NCI-H345 (cell line): ENCODE data around the gene SMIM5.
"Not testable (repeated sequence)": the region's sequence is repeated elsewhere in the genome, so short reads cannot be mapped to it uniquely, and the experiment has no call there.

ENCODE experiments used
- DNase-seq: peaks from one replicate; lab custom pipeline; 2025; lab: John Stamatoyannopoulos, UW

The SMIM5 gene, protein sequence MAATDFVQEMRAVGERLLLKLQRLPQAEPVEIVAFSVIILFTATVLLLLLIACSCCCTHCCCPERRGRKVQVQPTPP

DNA sequence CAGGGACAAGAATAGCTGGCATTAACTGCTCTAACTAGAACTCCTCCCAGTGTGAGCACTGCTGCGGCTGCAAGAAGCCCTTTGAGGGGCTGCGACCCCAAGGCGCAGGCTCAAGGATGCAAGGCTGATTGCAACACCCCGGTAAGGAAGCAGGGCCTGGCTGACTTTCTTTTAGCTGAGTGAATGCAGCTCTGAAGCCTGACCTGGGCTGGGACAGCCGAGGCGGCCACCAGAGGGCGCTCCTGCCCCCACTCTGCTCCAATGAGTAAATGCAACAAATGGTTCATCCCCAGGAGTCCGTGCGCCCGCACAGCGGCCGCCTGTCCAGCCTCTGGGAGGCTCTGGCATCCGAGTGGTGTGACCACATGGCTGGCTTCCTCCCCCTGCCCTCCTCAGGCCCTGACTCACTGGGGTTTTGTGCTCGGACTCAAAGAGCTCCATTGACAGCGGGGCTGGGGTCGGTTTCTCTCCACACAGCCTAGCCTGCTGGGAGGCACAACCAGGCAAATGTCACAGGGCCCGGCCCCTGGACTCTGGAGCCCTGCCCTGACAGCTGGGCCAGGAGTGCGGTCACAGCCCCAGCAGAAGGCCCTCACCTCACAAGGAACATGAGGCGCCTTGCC is at the start of gene SMIM5:
SMIM5 (plus strand) TSS at position 572 of the 623 bp plus-strand sequence. CDS start 6,768 bp downstream, outside the sequence.
- DNase-seq: peak; percentile 55

DNA sequence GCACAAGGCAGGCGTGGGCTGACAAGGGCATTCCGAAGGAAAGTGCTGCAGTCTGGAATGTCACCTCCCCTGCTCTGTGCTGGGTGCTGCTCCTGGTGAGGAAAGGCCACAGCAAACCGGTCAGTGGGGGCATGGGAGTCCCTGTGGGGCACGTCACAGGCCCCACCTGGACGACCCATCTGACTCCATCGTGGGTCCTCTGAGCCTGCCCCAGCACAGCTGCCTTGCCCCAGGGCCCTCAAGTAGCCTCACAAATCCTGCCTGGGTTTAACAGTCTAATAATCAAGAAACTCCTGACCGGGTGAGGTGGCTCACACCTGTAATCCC is 48.4 kb upstream of the SMIM5 start:
- DNase-seq: no peak

DNA sequence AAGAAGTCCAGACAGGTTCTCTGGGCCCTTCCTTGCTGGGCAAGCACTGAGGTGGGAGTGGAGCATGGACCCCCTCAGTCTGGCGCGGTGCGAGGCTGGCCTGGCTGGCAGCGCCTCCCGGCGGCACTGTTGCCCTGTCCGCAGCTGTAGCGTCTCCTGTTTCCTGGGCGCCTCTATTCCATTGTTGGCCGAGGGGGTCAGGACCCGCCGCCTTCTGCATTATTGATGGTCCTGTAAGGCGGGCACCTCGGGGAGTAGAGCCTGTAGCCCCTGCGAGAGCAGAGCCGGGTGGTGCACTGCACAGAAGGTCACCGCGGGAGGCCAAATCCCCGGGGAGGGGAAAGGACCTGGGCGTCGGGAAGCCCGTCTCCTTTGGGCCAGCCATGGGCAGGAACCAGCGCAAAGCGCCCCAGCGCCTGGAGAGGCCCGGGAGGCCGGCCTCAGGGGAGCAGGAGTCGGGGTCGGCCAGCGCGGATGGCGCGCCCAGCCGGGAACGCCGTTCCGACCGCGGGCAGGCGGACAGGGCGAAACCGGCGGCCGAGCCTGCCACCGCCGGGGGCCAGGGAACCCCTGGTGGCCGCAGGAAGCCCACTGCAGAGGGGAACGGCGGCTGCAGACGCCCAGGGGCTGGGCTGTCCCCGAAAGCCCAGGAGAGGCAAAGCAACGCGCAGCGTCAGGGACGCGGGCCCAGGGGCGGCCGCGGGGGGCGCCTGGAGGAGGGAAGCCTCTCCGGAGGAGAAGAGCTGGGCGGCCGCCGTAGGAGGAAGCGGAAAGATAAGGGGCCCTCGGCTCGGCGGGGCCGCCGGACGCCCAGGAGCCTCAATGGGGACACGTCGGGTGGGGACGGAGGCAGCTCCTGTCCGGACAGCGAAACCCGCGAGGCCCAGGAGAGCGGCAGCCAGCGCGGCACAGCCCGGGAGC is 45.3 kb upstream of the SMIM5 start, which contains the start of gene MYO15B:
MYO15B (plus strand) TSS at position 126 of the 921 bp plus-strand sequence; CDS start at position 384, 258 bp downstream.
- peak; percentile 43 for DNase-seq

DNA sequence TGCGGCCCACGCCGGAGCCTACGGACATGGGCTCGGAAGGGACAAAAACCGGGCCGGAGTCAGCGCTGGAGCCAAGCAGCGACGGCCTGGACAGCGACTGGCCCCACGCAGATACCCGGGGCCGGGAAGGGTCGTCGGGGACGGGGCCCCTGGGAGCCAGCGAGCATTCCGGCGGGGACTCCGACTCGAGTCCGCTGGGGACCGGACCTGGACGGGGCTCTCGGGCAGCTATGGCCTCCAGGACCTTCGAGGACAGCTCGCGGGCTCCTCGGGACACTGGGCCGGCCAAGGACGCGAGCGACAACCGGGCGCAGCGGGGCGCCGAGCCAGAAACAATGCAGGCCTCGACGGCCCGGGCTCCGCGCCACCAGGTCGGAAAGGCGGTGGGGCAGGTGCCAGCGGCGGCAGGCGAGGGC is 44.6 kb upstream of the SMIM5 start:
- peak; percentile 68 for DNase-seq

DNA sequence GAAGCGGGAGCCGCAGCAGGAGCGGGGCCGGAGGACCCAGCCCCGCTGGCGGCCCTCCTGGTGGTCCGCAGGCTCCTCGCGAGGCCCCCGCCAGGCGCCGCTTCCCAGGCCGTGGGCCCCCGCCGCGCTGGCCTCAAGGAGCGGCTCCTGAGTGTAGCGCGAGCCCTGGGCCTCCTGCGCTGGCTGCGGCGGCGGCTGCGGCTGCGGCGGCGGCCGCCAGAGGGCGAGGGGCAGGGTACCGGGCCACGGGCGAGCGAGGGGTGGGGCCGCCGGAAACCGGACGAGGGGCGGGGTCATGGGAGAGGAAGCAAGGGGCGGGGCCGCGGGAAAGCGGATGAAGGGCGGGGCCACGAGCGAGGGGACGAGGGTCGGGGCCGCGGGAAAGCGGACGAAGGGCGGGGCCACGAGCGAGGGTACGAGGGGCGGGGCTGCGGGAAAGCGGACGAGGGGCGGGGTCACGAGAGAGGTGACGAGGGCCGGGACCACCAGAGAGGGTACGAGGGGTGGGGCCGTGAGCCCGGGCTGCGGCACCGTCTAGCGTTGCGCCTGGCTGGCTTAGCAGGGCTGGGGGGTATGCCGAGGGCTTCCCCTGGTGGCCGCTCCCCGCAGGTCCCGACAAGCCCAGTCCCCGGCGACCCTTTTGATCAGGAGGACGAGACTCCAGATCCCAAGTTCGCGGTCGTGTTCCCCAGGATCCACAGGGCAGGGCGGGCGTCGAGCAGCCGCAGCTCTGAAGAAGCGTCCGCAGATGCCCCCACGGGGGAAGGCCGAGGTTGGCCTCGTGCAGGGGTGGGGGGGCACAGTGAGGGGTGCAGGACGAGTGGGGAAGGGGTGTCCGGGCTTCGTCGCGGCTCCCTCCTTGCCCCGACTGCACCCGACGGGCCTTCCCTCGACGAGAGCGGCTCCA is 44.0 kb upstream of the SMIM5 start:
- DNase-seq: peak; percentile 96

DNA sequence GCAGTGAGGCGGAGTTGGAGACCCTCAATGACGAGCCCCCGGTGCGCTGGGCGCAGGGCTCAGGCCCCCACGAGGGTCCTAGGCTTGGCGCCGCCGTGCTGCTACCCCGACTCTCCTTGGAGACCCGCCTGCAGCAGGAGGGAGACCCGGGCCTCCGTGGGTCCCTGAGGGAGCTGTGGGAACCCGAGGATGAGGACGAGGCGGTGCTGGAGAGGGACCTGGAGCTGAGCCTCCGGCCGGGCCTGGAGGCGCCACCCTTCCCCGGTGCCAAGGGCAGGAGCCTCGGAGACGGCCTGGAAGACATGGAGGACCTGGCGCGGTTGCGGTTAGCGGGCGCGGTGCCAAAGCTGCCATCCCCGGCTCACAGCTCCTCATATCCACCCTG is 43.3 kb upstream of the SMIM5 start:
- no peak for DNase-seq

DNA sequence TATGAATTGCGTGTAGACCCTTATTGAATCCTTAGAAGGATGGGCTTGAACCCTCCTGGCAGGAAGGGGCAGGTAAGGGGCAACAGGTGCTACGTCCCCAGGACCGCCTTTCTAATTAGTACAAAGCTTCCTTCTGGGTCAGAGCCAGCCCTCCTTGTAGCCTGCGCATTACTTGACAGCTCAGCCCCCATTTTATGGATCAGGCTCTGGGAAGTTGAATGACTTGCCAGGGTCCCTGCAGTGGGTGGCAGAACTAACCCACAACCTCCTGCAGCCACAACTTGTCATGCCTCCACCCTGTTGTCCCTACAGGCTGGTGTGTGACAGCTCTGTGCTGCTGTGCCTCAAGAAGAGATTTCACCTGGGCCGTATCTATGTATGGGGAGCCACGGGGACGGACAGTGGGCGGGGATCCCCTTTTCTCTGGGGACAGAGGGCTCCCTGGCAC is 42.9 kb upstream of the SMIM5 start:
- DNase-seq: no peak

DNA sequence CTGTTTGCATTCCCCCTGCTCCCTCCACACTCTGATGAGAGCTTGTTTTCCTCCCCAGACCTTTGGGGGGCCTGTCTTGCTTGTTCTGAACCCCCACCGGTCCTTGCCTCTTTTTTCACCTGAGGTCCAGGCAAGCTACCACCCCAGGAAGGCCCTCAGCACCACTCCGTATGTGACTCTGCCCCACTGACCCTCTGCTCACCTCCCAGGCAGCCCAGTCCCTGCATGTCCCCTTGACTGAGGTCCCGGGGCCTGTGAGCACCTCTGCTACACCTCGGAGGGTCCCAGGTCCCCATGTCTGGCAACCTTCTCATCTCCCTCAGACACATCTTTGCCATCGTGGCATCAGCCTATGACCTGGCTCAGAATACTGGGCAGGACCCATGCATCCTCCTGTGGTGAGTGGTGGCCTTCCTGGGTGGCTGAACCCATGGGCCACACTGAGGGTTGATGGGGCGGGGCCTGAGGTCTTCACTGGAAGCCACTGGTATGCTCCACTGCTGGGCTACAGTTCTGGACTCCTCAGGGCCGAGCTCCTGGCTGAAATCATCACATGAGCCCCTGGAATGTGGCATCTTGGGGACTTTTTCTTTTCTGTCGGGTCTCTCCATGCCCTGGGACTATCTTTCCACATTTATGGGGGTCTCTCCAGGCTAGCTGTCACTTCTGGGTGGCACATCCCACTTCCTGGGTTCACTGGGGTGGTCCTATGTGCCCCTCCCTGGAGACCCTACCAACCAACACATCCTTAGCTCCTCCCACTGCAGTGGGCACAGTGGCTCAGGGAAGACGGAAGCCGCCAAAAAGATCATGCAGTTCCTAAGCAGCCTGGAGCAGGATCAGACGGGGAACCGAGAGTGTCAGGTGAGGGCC is 42.1 kb upstream of the SMIM5 start:
- no peak for DNase-seq

DNA sequence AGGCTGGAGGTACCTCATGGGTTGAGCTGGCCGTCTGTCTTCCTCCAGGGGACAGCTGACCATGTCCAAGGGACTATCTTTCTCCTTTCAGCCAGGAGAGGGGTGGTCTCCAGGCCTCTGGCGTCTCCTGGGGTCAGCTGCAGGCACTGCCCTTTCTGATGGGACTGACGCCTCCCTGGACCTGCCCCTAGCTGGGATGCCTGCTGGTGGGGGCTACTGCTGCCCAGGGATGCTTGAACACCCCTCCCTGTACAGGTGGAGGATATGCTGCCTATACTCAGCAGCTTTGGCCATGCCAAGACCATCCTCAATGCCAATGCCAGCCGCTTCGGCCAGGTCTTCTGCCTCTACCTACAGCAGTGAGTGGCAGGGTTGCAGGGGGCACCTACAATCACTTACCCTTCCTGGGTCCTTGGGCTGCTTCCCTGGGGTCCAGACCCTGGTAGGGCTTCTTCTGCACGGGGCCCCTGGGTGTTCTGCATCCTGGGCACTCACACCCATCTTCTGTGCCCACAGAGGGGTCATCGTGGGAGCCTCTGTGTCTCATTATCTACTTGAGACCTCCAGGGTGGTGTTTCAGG is 41.4 kb upstream of the SMIM5 start:
- DNase-seq: no peak

DNA sequence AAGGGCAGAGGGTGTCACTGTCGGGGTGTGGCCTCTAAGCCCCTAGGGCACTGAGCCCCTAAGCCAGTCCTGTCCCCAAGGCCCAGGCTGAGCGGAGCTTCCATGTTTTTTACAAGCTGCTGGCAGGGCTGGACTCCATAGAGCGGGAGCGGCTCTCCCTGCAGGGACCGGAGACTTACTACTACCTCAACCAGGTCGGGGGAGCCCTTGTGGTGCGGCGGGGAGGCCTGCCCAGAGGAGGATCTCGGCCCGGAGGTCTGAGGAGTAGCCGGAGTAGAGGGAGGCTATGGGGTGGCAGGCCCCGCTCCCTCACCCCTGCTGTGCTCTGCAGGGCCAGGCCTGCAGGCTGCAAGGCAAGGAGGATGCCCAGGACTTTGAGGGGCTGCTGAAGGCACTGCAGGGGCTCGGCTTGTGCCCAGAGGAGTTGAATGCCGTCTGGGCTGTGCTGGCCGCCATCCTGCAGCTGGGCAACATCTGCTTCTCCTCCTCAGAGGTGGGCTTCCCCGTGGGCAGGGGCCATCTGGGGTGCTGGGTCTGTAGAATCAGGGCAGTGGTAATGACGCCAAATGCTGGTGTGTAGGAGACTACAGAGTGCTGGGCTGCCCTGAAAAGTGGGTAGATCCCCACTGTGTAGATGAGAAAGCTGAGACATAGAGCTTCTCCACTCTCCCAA is 40.8 kb upstream of the SMIM5 start:
- no peak for DNase-seq

DNA sequence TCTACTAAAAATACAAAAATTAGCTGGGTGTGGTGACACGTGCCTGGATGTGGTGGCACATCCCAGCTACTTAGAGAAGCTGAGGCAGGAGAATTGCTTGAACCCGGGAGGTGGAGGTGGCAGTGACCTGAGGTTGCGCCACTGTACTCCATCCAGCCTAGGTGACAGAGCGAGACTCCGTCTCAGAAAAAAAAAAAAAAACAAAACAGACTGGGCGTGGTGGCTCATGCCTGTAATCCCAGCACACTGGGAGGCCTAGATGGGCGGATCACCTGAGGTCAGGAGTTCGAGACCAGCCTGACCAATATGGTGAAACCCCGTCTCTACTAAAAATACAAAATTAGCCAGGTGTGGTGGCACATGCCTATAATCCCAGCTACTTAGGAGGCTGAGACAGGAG is 39.8 kb upstream of the SMIM5 start:
- DNase-seq: not testable (repeated sequence)

DNA sequence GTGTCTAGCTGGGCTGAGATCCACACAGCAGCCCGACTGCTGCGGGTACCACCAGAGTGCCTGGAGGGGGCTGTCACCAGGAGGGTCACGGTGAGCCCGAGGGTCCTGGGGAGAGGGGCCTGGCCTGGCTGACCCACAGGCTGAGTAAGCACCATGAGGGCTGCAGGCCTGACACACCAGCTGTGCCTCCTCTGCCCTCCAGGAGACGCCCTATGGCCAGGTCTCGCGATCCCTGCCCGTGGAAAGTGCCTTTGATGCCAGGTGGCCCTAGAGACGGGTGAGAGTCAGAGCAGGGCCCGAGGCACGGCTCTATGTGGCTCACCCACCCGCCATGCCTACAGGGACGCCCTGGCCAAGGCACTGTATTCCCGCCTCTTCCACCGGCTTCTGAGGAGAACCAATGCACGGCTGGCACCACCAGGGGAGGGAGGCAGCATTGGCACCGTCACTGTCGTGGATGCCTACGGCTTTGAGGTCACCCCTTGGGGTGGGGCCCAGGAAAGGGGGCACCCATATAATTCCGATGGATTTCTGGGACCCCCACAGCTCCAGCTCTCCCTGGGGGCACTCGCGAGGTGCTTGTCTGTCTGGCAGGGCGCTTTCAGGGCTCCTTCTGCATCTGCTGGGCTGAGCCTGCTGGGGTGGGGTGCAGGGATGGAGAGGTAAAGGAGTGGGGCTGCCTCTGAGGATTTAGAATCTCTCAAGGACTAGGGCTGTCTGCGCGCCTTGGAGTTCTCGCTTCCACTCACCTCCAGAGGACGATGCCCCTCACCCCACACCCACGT is 38.5 kb upstream of the SMIM5 start:
- no peak for DNase-seq

DNA sequence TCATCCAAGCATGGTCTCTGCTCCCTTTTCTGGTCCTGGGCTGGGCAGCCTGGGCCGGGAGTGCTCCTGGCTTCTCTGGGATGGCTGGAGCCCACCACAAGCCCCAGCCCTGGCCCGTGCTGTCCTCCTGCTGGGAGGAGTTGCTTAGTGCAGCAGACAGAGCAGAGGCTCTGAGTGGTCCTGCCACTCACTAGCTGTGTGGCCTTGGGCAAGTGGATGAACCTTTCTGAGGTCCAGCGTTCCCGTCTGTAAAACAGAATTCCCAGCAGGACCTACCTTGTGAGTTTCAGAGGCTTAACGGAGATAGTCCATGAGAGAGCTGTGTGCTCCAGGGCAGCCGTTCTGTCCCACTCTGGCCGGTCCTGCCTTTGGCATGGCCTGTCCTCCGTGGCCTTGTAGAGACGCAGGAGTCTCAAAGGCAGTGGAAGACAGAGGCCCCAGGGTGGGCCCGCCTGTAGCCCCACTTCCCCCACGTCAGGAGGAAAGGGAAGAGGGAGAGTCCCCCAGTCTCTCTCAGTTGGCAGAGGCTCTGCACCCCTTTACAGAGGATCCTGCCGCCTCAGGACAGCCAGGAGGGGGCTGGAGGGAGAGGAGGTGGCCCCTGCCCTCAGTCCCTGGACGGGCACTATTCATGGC is 37.8 kb upstream of the SMIM5 start:
- DNase-seq: no peak

DNA sequence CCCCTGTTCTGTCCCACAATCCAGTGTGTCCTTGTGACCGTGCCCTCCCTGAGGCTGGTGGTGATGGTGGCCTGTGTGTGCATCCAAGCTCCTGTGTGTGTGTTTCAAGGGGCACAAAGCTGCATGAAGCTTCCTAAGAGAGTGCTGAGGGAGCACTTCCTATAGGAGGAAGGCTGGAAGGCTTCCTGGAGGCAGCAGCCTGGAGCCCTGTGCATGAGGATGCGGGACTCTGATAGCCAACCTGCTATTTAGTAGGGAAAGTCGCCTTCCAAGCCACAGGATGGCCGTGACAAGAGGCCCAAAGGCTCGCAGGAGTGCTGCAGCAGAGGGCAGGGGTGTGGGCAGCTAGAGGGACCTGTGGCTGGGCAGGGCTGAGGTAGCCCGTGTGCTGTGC is 37.3 kb upstream of the SMIM5 start:
- DNase-seq: no peak

DNA sequence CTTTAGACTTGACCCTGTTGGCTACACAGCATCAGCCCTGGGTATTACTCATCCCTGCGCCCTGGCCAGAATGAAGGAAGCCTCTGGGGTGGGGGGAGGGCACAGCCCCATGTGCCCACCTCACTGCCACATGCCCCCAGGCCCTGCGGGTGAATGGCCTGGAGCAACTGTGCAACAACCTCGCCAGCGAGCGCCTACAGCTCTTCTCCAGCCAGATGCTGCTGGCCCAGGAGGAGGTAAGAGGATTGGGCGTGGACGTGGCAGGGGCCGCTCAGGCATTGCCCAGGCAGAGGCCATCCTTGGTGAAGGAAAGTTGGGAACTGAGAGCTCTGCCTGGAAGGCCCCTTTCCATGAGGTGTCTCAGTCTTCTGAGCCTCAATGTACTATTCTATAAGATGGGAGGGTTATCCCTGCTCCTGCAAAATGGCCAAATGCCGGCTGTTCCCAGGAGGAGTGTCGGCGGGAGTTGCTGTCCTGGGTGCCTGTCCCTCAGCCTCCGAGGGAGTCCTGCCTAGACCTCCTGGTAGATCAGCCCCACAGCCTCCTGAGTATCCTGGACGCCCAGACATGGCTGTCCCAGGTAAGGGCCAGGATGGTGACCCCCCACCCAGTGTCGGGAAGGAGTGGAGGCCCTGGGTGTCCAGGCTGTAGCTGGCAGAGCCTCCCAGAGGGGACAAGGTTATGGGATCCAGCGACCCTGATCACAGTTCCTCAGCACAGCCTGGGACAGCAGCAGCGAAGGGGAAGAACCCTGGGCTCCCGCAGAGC is 36.7 kb upstream of the SMIM5 start:
- DNase-seq: no peak

DNA sequence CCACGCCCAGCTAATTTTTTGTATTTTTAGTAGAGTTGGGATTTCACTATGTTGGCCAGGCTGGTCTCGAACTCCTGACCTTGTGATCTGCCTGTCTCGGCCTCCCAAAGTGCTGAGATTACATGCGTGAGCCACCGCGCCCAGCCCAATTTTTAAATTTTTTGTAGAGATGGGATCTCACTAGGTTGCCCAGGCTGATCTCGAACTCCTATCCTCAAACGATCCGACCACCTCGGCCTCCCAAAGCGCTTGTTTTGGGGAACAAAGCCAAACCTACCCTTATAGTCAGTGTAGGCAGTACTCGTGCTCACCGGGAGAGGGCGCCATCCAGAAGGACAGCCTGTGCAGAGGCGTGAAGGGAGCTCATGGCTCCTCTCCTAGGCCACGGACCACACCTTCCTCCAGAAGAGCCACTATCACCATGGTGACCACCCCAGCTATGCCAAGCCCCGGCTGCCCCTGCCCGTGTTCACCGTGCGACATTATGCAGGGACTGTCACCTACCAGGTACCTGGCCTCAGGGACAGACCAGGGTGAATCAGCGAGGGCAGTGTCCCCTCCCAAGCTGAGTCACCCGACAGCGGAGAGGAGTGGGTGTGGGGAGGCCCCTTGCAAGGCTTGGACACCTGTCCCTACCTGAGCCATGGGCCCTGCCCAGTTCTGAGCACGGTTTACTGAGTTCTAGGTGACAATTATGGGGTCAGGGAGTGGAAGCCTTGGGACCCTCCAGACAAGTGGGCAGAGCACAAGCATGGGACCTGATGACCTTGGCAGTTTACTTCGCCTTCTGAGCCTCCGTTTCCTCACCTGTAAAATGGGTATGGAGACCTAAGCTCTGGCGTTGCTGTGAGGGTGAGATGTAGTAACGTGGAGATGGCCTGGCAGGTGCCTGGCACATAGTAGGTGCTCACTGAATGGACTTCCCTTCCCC is 31.9 kb upstream of the SMIM5 start:
- peak; percentile 29 for DNase-seq

DNA sequence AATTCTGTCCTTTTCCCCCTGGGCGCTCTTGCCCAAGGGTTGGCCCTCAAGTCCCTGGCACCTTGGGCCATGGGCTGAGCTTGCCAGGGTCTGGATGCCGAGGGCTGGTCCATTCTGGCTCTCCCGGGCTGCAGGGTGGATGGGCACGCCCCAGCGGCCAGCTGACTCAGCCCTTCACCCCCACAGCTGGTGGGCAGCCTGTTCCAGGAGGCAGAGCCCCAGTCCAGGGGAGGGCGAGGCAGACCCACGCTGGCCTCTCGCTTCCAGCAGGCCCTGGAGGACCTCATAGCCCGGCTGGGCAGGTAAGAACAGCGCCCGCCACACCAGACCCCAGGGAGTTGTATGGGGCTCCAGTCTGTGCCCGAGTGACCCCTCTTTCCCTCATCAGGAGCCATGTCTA is 30.6 kb upstream of the SMIM5 start:
- no peak for DNase-seq
